ENCODE data around the gene TDRD12. TPM values are rescaled to one million over a fixed set of nuclear protein-coding genes. Genes with fewer than 3 reads are reported as not detected.

Gene TDRD12
- total and polyA plus RNA-seq, 12 donors, result 0.06 to 0.47 (median 0.12) TPM; not detected in 6

GRCh38 chr19:32789429-32789828 is 69.9 kb downstream of the TDRD12 start:
- H3K4me3 ChIP-seq, result no peak overlapping the region
- peaks cover 0 to 8% (median 0%) of the 10 kb centered on the region in 11 donors for H3K9me3 ChIP-seq
- no peak for ATAC-seq
- TF ChIP-seq, protein P1, sequence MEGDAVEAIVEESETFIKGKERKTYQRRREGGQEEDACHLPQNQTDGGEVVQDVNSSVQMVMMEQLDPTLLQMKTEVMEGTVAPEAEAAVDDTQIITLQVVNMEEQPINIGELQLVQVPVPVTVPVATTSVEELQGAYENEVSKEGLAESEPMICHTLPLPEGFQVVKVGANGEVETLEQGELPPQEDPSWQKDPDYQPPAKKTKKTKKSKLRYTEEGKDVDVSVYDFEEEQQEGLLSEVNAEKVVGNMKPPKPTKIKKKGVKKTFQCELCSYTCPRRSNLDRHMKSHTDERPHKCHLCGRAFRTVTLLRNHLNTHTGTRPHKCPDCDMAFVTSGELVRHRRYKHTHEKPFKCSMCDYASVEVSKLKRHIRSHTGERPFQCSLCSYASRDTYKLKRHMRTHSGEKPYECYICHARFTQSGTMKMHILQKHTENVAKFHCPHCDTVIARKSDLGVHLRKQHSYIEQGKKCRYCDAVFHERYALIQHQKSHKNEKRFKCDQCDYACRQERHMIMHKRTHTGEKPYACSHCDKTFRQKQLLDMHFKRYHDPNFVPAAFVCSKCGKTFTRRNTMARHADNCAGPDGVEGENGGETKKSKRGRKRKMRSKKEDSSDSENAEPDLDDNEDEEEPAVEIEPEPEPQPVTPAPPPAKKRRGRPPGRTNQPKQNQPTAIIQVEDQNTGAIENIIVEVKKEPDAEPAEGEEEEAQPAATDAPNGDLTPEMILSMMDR (IDR thresholded peaks at IDR 0.05), result no peak
- no peak overlapping the region for H3K27ac ChIP-seq
- DNase-seq, result no peak
- H3K4me1 ChIP-seq, result no peaks in the 10 kb centered on the region
- no peaks in the 10 kb centered on the region for H3K36me3 ChIP-seq
- intact Hi-C loops (cut with DNase I), result no loop called here
- no peaks in the 10 kb centered on the region for H3K27me3 ChIP-seq
- 93 to 95% methylated on average over 10 of the region's 10 CpGs for WGBS, 2 donors

- H3K27me3 ChIP-seq, result peaks cover 0 to 5% (median 0%) of the 10 kb centered on the region in 7 donors
- ATAC-seq (no peak), DNase-seq (no peak)
- TF ChIP-seq, protein P1 (IDR thresholded peaks at IDR 0.05), result no peak
- H3K4me3 ChIP-seq, result no peak overlapping the region
- intact Hi-C loops (cut with DNase I), result no loop called here
- WGBS, 2 donors, result 78 to 79% methylated on average over 4 of the region's 4 CpGs
- H3K9me3 ChIP-seq, result no peaks in the 10 kb centered on the region
- H3K36me3 ChIP-seq, result no peaks in the 10 kb centered on the region
- no peak overlapping the region for H3K27ac ChIP-seq
- H3K4me1 ChIP-seq, result no peaks in the 10 kb centered on the region
These were observed 78.6 kb downstream of the TDRD12 start for GRCh38 chr19:32798201-32798600.

- ATAC-seq, result no peak
- Histone ChIP-seq H3K27me3 (peaks cover 0 to 20% (median 3%) of the 10 kb centered on the region in 7 donors), H3K9me3 (no peaks in the 10 kb centered on the region), H3K4me1 (no peaks in the 10 kb centered on the region), H3K36me3 (no peaks in the 10 kb centered on the region), H3K4me3 (no peak overlapping the region), H3K27ac (no peak overlapping the region)
- no peak for DNase-seq
- TF ChIP-seq, protein P1 (IDR thresholded peaks at IDR 0.05), result no peak
- intact Hi-C loops (cut with DNase I), result no loop called here
These were observed 80.6 kb downstream of the TDRD12 start for GRCh38 chr19:32800191-32800590.

DNA sequence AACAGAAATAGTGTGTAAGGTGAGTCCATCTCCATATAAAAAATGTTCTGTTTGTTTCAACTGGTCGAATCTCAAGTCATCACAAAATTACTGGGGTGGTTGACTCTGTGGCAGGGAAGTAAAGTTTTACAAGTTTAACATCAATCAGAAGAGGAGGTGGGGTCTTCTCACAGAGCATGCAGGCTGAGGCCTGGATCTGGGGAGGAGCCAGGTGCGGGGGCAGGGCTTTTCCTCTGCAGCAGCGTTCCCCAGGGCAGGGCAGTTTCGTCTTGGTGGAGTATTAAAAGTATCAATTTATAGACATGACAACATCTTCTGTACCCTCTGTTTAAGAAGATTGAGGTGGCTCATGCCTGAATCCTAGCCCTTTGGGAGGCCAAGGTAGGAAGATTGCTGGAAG is 81.2 kb downstream of the TDRD12 start:
- Histone ChIP-seq H3K9me3 (no peaks in the 10 kb centered on the region), H3K4me1 (no peaks in the 10 kb centered on the region), H3K36me3 (no peaks in the 10 kb centered on the region), H3K4me3 (no peak overlapping the region), H3K27me3 (peaks cover 0 to 20% (median 4%) of the 10 kb centered on the region in 7 donors), H3K27ac (no peak overlapping the region)
- no peak for ATAC-seq
- DNase-seq, result no peak
- 32 to 42% methylated on average over 4 of the region's 4 CpGs for WGBS, 2 donors
- TF ChIP-seq, protein P1 (IDR thresholded peaks at IDR 0.05), result no peak
- intact Hi-C loops (cut with DNase I), result no loop called here

Measured in heart right ventricle (tissue), 16 donors.